ENCODE results near the gene P2RY8.
"Not testable (repeated sequence)": the region's sequence is repeated elsewhere in the genome, so short reads cannot be mapped to it uniquely, and the experiment has no call there.

The P2RY8 gene

DNA sequence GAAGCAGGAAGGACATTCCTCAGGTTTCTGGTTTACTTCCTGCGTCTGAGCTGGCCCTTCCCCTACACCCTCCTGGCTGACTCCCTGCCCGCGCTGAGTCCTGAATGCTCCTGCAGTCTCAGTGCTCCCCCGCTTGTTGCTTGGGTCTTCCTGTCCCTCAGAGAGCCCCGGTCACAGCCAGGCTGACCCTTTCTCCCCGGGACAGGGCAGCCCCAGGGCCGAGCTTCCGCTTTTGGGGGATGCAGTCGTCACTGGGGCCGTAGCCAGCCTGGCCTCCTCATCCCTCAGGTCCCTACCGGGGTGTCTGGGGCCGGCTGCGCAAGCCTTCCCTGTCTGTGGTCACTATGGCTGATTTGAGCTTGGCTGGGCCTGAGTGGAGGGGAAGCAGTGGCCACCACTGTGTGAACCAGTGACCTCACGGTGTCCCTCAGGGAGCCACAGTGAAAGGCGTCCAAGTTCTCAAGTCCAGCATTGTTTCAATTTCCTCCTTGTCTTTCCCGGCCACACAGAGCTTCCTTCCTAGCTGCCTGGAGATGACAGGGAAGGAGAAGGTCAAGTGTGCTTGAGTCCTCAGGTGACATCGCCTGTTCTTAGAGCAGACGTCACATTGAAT is 50.1 kb downstream of the P2RY8 start:
- no peak for DNase-seq (ENCODE audit: low read depth)

DNA sequence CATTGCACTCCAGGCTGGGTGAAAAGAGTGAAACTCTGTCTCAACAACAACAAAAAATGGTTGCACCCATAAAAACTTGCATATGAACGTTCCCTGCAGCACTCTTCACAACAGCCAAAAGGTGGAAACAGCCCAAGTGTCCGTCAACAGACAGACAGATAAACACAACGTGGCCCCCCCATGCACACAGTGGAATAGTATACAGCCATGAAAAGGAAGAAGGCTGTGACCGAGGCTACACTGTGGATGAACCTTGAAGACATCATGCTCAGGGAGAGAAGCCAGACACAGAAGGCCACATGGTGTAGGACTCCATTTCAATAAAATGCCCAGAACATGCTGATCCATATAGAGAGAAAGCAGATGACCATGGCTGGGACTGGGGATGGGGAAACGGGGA is 50.8 kb downstream of the P2RY8 start:
- no peak for DNase-seq (ENCODE audit: low read depth)

DNA sequence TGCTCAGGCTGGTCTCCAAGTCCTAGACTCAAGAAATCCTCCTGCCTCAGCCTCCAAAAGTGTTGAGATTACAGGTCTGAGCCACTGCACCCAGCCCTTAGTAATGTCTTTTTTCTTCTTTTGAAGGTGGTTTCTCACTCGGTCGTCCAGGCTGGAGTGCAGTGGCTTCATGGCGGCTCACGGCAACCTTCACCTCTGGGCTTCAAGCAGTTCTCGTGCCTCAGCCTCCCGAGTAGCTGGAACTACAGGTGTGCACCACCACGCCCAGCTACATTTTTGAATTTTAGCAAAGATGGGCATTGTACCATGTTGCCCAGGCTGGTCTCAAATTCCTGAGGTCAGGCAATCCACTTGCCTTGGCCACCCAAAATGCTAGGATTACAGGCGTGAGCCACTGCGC is 52.0 kb downstream of the P2RY8 start:
- DNase-seq (ENCODE audit: low read depth): no peak

DNA sequence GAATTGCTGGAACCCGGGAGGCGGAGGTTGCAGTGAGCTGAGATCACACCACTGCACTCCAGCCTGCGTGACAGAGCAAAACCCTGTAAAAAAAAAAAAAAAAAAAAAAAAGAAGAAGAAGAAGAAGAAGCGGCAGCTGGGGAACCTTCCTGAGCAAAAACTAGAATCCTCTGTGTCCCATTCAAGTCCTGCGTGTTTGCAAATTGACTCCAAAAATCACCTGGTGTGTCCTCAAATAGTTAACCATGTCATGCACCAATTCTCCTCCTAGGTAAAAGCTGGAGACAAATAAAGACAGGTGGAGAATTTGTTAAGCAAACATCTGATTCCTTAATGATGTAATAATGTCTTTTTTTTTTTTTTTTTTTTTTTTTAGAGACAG is 52.4 kb downstream of the P2RY8 start:
- no peak for DNase-seq (ENCODE audit: low read depth)

DNA sequence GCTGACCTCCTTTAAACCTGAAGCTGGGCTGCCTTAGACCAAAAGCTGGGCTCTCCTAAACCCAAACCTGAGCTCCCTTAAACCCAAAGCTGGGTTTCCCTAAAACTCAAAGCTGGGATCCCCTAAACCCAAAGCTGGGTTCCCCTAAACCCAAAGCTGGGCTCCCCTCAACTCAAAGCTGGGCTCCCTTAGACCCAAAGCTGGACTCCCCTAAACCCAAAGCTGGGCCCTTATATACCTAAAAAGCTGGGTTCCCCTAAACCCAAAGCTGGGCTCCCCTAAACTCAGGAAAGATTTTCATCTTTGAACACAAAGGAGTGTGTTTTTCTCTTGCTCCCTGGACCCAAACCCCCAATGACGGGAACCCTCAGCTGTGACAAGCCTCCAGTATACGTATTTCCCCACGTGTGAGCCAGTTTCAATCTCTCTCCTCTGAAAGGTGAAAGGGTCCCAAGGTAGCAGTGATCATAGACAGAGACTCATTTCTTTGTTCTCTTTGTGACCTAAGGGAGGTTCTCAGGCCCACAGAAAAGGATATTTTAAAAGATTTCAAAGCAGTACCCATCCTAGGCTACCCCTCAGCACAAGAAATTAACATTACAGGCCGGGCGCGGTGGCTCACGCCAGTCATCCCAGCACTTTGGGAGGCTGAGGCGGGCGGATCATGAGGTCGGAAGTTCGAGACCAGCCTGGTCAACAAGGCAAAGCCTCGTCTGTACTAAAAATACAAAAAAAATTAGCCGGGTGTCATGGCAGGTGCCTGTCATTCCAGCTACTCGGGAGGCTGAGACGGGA is 52.9 kb downstream of the P2RY8 start:
- DNase-seq (ENCODE audit: low read depth): no peak

DNA sequence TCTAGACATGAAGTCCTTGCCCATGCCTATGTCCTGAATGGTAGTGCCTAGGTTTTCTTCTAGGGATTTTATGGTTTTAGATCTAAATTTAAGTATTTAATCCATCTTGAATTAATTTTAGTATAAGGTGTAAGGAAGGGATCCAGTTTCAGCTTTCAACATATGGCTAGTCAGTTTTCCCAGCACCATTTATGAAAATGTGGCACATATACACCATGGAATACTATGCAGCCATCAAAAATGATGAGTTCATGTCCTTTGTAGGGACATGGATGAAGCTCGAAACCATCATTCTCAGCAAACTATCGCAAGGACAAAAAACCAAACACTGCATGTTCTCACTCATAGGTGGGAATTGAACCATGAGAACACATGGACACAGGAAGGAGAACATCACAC is 54.5 kb downstream of the P2RY8 start:
- not testable (repeated sequence) for DNase-seq (ENCODE audit: low read depth)

DNA sequence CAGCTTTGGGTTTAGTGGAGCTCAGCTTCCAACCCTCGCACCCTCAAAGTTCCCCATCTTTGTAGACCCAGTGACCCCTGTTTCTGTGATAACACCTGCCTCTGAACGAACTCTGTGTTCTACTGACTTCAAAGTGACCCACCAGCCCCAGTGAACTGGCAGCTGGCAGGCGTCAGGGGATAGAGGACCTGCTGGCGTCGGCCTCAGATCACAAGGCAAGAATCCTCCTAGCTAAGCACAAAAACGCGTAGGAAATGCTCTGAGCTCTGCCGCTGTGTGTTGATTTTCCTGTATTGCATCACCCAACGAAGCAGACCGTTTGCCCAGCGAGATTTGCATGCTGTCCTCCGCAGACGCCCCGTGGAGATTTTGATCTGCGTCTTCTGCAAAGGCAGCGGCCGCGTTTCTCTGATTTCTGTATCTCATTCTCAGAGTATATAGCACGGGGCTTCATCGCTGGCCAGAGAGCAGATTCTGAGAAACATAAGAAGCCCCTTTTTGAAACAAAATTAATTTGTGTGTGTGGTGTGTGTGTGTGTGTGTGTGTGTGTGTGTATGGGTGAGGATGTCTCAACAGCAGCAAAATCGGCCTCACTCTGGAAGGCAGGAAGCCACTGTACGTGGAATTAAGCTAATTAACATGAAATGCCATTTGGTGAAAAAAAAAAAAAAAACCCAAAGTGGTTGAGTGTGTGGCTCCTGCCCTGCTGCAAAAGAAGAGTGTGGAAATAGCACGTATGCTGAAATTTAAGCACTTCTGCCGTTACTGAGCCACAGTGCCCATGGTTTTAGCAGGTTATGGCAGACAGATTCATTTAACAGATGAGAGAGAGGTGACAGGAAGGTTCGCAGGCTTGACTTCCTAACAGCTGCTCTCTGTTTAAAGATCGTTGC is 55.1 kb downstream of the P2RY8 start:
- no peak for DNase-seq (ENCODE audit: low read depth)

DNA sequence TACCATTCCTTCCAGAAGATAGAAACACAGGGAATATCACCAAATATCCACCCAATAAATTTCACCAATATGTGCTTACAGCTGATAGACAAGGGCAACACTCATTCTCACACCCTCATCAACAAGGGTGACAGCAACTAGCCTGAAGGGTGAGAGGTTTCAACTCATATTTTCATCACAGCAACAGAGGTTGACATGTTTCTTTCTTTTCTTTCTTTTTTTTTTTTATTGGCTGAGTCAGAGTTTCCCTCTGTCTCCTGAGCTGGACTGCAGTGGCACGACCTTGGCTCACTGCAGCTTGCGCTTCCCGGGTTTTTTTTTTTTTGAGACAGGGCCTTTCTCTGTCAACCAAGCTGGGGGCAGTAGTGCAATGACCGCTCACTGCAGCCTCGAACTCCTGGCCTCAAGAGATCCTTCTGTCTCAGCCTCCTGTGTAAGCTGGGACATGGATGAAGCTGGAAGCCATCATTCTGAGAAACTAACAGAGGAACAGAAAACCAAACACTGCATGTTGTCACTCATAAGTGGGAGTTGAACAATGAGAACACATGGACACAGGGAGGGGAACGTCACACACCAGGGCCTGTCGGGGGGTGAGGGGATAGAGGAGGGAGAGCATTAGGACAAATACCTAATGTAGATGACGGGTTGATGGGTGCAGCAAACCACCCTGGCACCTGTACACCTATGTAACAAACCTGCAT is 56.8 kb downstream of the P2RY8 start:
- no peak for DNase-seq (ENCODE audit: low read depth)

DNA sequence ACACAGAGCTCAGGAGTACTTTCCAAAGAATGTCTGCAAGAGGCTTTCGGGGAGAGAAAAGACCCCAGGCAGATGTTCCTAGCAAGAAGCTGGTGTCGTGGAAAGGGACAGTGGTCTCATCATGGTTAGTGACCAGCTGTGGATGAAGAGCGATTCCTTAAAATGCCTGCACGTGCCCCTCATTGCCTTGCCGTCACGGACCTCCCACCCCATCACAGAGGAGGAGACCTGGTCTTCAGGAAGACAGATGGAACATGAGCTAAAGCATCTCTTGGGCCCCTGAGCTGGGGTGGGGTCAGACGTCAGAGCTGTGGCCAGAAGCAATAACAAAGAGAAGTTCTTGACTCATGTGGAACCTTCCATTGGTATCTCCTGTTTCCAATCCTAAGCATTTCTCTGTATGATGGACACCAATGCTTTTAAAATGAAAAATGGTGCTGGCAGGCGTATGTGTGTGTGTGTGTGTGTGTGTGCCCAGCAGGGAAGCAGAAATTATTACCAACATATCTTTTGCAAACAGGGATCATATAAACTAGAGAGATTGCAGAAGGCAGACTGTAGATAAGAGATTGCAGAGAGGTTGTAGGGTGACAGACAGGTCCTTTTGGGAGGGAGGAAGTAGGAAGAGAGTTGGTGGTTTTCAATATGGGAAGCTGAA is 59.1 kb downstream of the P2RY8 start:
- DNase-seq (ENCODE audit: low read depth): no peak

DNA sequence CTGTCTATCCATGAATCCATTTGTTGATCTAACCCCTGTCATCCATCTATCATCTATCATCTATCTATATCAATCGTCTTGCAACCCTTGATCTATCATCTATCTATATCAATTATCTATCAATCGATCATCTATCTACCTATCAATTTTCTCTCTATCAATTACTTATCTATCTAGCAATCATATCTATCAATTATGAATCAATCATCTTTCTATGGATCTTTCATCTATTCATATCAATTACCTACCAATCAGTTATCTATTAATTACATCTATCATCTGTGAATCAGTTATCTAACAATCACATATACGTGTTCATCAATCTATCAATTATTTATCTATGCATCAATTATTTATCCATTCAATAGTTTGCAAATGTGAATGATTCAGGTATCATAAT is 59.8 kb downstream of the P2RY8 start:
- no peak for DNase-seq (ENCODE audit: low read depth)

DNA sequence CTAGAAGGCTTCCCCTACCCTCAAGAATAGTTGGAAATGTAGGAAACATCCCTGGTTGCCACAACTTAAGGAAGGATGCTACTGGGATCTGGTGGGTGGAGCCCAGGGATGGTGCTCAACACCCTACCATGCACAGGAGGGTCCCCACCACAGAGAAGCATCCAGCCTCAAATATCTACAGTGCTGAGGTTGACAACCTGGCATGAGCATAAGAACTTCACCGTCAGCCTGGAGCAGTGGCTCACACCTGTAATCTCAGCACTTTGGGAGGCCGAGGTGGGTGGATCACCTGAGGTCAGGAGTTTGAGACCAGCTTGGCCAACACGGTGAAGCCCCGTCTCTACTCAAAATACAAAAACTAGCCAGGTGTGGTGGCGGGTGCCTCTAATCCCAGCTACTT is 60.3 kb downstream of the P2RY8 start:
- no peak for DNase-seq (ENCODE audit: low read depth)

DNA sequence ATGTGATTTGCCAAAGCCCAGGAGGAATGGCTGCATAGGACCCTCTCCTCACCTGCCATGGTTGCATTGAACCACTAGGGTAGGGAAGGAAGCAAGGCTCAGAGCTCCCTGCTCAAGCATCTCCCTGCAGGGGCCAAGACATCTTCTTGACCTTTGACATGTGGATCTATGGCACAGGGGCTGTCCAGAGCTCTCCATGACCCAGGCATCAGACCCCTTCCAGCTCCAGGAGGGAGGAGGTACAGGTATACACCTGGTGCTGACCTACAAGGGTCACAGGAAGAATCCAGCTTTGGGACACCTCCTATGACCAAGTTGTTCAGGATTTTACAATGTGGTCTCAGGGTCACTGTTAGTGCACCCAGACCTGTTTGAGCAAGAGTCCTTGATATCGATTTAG is 61.1 kb downstream of the P2RY8 start:
- no peak for DNase-seq (ENCODE audit: low read depth)

DNA sequence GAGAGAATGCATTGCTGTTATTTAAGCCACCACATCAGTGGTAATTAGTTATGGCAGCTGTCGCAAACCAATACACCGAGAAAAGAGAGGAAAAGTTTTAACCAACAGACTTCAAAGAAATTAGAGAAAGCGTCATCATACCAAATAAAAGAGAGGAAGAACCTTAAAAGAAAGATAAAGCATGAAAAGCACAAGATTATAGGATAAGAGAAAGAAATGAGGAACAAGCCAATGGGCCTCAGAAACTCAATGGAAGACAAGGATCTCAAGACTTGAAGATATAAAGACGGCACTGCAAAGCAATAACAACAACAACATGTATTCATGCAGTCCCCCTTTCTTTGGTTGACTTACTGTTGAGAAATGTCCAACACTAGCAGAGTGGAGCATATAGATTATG is 61.5 kb downstream of the P2RY8 start:
- DNase-seq (ENCODE audit: low read depth): no peak

DNA sequence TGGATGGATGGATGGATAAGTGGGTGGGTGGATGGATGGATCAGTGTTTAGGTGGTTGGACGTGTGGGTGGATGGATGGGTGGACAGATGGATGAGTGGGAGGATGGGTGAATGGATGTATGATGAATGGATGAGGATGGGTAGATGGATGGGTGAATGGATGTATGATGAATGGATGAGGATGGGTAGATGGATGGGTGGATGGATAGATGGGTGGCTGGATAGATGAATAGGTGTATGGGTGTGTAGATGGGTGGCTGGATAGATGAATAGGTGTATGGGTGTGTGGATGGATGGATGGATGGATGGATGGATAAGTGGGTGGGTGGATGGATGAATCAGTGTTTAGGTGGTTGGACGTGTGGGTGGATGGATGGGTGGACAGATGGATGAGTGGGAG is 62.4 kb downstream of the P2RY8 start:
- not testable (repeated sequence) for DNase-seq (ENCODE audit: low read depth)

DNA sequence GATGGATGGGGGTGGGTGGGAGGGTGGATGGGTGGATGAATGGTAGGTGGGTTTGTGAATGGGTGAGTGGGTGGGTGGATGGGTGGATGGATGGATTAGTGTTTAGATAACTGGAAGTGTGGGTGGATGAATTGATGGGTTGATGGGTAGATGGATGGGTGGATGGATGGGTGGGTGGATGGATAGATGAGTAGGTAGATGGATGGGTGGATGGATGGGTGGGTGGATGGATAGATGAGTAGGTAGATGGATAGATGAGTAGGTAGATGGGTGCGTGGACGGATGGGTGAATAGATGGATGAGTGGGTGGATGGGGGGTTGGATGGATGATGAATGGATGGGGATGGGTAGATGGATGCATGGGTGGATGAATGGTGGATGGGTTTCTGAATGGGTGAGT is 64.0 kb downstream of the P2RY8 start:
- no peak for DNase-seq (ENCODE audit: low read depth)

DNA sequence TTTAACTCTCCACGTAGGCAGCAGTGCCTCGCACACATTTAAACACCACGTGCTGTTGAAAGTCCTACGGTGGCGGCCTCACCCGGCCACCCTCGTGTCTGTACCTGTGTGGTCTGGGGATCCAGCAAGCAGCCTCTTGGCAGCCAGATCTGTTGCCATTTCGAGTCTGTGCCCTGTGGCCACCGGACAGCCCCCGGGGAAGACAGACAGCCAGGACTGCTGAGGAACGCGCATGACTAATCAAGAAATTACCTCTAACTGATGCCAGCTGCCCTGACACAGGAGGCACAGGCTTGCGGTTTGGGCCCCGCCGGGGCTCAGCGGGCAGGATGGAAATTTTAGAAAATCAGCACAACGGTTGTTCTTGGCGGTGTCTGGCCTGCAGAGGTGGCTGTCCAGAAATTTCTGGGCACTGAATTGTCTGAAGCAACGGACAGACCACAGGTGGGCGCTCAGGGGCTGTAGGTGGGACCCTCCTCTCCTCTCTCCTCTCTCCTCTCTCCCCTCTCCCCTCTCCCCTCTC is 68.7 kb downstream of the P2RY8 start:
- no peak for DNase-seq (ENCODE audit: low read depth)

DNA sequence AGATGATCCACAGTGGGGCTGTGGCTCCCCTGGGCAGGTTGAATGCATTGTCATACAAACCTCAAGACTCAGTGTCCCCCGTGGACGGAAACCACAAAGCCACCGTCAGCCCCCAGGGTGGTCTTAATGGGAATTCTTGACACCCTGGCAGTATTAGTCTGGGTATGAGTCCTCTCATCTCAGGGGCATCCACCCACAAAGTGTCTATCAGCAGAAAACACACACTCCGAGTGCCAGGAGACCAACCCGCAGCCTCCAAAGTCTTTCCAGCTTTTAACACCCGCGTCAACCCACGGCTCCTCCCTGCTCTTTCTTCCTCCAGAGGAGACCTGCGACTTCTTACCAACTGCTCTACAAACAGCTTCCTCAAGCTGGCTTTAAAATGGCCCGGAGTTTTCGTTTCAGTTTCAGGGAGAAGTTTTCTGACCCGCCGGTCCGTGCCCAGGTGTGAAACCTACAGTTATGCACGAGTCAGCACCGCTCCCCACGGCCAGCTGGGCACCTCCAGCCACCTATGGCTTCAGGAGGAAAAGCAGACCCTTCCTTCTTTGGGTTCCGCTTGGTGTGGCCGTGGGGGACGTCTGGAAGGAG is 69.9 kb downstream of the P2RY8 start:
- no peak for DNase-seq (ENCODE audit: low read depth)

DNA sequence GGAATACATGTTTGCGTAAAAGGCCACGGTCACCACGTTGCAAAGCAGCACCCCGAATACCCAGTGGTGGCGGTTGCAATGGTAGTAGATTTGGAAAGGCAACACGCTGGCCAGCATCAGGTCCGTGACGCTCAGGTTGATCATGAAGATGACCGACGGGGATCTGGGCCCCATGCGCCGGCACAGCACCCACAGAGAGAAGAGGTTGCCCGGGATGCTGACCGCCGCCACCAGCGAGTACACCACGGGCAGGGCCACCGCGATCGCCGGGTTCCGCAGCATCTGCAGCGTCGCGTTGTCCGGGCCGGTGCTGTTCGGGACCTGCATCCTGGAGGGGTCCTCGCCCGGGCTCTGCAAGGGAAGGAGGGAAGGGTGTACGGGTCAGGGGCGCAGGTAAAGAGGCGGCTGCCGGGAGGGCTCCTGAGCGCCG is 70.7 kb downstream of the P2RY8 start:
- DNase-seq (ENCODE audit: low read depth): no peak

DNA sequence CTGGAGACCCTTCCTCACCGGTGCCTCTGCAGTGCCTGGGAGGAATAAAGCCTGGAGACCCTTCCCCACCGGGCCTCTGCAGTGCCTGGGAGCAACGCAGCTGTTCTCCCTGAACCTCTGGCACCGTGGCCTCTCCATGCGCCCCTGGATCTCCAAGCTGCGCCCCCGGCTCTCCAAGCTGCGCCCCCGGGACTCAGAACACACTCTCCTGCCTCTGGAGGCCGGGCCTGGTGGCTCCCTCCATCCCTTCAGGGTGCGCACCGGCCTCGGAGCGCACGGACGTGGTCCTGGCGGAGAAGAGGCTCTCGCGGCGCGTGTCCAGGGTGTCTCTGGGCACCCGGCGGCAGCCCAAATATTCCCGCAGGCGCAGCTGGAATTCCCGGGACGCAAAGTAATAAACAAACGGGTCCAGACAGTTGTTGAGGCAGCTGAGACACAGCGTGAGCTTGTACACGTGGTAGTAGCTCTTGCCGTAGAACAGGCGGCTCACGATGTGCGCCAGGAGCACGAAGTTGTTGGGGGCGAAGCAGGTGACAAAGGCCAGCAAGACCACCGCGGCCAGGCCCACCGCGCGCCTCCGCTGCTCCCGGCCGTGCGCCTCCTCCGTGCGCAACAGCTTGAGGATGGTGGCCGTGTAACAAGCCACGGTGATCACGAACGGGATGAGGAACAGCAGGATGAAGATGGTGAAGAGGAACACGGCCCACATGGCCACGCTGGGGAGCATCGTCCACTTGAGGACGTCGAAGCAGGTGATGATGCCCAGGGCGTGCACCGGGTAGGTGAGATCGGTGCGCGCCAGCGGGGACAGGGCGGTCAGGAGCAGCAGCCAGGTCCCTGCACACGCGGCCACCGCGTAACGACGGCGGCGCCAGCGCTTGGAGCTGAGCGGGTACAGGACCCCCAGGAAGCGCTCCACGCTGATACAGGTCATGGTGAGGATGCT is 71.4 kb downstream of the P2RY8 start:
- DNase-seq (ENCODE audit: low read depth): no peak

DNA sequence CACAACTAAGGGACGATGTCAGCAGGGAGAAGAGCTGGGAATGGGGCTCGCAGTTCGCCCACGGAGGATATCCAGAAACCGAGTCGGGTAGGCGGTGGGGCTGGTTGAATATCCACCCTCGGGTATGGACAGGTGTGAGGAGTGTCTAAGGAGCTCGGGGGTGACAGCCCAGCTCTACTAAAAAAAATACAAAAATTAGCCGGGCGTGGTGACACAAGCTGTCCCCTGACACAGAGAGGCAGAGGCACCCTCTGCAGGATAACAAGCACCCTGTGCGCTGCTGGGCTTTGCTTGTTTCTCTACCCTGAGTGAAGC is 72.1 kb downstream of the P2RY8 start:
- DNase-seq (ENCODE audit: low read depth): no peak
